NCI-H82 treated with DMSO at 0.1 percent for 48 hours (cell line): Measurements from ENCODE around the gene PTEN.

Experiments used
- DNase-seq: peaks from one replicate; lab custom pipeline; 2025; ENCODE audit not compliant: unreplicated experiment; lab: John Stamatoyannopoulos, UW

PTEN gene

GRCh38 chr10:87973635-87974034 is 110.2 kb downstream of the PTEN start:
- DNase-seq = no peak

DNA sequence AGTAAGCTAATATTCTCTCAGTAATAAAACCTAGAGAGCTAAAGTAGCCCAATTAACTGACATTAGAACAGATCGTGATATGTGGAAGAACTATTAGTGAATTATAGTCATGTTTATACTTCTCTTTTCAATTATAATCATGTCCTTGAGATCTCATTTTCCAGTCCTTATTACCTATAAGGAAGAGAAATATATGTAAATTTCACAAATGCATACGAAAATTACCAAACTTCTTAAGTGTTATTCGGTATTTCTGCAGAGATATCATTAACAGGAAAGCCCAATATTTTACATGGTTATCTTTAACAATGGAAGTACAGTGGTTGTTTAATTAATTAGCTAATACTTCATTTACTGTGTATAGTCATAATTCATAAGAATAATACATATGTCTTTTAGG is 110.7 kb downstream of the PTEN start:
- DNase-seq = no peak

GRCh38 chr10:87974769-87975168 is 111.3 kb downstream of the PTEN start:
- no peak for DNase-seq

GRCh38 chr10:87976101-87976743 is 112.8 kb downstream of the PTEN start:
- no peak for DNase-seq

DNA sequence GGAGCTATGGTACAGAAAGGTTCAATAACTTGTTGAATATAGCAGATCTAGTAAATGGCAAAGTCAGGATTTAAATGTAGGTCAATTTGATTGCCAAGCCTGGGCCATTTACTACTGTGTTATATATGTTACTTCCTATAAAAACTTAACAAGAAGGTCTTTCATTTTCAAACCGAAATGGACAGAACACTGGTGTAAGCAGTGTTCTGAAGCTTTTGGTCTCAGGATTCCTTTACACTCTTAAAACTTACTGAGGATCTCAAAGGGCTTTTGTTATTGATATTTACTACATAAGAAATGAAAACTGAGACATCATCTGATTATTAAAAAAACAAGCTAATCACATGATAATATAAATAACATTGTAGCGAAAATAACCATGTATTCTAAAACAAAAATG is 114.7 kb downstream of the PTEN start:
- DNase-seq = no peak

DNA sequence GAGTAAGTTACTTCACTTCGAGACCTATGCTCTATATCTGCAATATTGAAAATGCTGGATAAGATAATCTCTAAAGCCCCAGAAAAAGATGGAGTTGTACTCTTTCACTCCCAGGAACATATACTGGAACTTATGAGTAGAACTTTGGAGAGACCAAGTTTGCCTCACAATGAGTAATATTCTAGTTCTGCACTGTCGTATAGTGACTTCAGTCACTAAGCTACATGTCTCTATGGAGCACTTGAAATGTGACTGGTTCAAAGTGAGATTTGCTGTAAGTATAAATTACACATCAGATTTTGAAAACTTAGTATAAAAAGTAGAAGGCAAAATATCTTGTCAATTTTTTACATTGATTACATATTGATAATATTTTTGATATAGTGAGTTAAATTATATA is 116.4 kb downstream of the PTEN start:
- no peak for DNase-seq

- no peak for DNase-seq
Observed at GRCh38 chr10:87983716-87984115, 120.3 kb downstream of the PTEN start.

GRCh38 chr10:87987206-87987605 is 123.8 kb downstream of the PTEN start:
- no peak for DNase-seq

DNA sequence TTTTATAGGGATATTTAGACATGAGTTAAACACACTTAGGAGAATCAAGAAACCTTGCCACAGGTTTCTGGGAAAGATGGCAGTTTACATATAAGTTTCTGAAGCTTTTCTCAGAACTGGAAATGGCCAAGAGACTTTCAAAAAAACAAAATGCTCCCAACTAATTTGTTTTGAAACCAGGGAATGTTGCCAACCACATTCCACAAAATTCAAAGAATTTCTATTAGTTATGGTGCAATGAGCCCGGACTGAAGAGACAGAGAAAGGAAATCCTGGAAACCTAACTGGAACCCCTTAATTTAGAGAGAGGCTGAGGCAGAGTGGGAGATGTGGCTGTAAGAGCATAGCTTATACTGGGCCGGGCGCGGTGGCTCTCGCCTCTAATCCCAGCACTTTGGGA is 128.5 kb downstream of the PTEN start:
- no peak for DNase-seq

DNA sequence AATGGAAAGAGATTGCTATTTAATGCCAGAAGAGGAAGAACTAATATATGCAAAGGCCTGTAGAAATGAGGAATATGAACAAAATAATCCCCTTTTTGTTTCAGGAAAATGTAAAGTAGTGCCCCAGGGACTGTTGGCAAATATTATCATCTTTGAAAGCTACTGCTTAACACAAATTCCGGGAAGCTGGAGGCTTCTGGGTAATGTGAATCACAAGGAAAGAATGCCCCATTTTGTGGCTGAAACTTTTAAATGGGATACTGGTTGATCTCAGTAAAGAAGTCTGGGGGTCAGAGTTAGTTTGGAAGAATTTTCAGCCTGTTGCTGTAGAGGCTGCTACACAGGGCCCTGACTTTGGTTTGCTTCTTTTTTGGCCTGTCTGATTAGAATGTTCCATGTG is 141.0 kb downstream of the PTEN start:
- no peak for DNase-seq

DNA sequence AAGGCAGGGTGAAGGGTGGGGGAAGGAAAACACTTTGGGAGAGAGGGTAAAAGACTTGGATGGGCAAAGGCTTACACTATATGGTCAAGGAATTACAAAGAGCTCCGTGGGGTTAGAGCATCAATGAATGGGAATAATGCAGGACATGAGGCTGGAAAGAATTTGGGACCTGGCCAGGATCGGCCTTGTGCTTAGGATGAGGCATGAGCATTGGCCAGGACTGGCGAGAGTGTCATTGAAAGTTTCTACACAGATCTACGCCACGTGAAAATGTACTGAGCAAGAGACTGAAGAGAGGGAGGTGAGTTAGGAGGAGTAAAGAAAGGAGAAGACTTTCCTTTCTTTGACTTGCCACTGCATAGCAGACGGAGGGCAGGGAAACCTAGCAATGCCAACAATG is 142.8 kb downstream of the PTEN start:
- DNase-seq = no peak

DNA sequence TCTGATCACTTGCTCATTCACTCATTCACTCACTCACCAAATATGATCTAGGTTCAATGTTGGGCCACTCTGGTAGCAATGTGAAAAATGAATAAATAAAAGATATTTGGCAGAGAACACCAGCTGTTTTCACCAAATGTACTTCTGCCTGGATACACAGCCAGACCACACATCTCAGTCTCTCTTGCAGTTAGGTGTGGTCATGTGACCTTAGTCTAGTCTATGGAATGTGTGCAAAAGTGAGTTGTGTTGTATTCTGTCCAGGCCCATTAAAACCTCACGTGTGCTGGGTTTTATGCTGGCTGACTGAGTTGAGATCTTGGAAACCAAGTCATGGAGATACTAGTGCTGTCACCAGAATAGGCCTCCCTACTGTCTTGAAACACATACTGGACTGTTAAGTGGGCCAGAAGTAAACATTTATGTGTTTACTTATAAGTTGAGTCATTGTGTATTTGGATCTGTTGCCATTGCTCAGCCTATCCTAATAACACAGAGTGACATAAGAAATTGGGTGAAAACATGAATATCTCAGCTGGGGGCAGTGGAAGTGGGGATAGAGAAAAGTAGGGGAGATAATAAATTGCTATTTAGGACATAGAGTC is 145.5 kb downstream of the PTEN start:
- no peak for DNase-seq

GRCh38 chr10:88012641-88013040 is 149.2 kb downstream of the PTEN start:
- no peak for DNase-seq

DNA sequence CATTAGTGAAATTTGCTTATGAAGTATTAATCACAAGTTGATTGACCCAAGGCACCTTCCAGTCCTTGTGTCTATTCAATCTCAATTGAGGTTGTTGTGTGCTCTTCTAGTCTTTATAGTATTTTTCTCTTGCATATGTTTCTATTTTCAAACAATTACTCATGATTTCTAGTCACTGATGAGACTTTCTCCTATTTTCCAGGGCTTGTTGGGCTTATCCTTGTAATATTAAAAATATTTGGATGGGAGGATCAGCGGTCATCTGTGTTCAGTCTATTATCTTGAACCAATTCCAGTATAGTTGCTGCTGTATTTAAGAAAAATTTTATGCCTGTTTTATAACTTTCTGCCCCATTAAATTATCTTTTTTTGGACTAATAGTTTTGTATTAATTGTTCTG is 154.4 kb downstream of the PTEN start:
- no peak for DNase-seq

DNA sequence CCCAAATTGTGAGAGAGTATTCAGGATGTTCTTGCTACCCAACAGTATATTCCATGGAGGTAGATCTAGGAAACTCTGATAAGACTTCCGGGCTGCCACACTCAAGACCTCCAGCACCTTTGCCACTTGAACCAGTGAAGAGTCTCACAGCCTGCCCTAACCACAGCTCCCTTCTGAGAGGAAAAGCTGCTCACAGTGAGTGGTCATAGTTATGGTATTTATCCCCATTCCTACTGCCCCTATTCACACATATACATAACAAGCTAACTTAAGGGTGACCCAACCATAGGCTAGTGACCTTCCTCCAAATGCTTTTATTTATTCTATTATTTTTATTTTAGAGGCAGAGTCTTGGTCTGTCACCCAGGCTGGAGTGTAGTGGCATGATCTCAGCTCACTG is 156.3 kb downstream of the PTEN start:
- DNase-seq = no peak
